HepG2 (cell line): ENCODE data around the gene EIF4G1. TPM values are rescaled to one million over a fixed set of nuclear protein-coding genes. Genes with fewer than 3 reads are reported as not detected.

ENCODE experiments used
- ARHGAP35 ChIP-seq: sonication (generic); formaldehyde crosslinking; IDR thresholded peaks from 2 replicates; pipeline ENCODE4 v1.9.0; 2022; ENCODE audit warnings: mild to moderate bottlenecking, inconsistent platforms, moderate library complexity, missing genetic modification reagents, borderline replicate concordance
- ELK4 ChIP-seq: sonication (generic); formaldehyde crosslinking; IDR thresholded peaks from 2 replicates; pipeline ENCODE4 v1.9.0; 2021; ENCODE audit warnings: missing genetic modification reagents, borderline replicate concordance
- GMEB2 ChIP-seq: IDR thresholded peaks from 2 replicates; pipeline ENCODE4 v1.6.1; 2016; ENCODE audit warnings: missing biosample characterization, missing genetic modification reagents, low read depth
- MXD4 ChIP-seq: IDR thresholded peaks from 2 replicates; pipeline ENCODE4 v1.6.1; 2016; ENCODE audit warnings: mild to moderate bottlenecking, missing biosample characterization, missing genetic modification reagents
- NFE2L1 ChIP-seq: sonication (generic); formaldehyde crosslinking; IDR thresholded peaks from 2 replicates; pipeline ENCODE4 v1.4.0; 2020; ENCODE audit warnings: missing genetic modification reagents, mild to moderate bottlenecking, borderline replicate concordance
- PHF5A ChIP-seq: IDR thresholded peaks from one replicate; pipeline ENCODE4 v1.6.1; 2018; ENCODE audit warnings: low read depth, missing genetic modification reagents; ENCODE audit not compliant: unreplicated experiment
- RNF2 ChIP-seq: fragments of 450-650 bp; conservative IDR thresholded peaks from 2 replicates; pipeline ENCODE4 v1.6.1; 2016; ENCODE audit warnings: low read depth
- SALL1 ChIP-seq: sonication (generic); formaldehyde crosslinking; IDR thresholded peaks from 2 replicates; pipeline ENCODE4 v1.8.0; 2022; ENCODE audit warnings: mild to moderate bottlenecking, missing genetic modification reagents
- SKI ChIP-seq: fragments of 450-650 bp; IDR thresholded peaks from one replicate; pipeline ENCODE4 v1.6.1; 2018; ENCODE audit warnings: mild to moderate bottlenecking; ENCODE audit not compliant: partially characterized antibody
- YEATS4 ChIP-seq: sonication (generic); formaldehyde crosslinking; IDR thresholded peaks from 2 replicates; pipeline ENCODE4 v1.4.0; 2020; ENCODE audit warnings: missing genetic modification reagents, borderline replicate concordance
- ZNF10 ChIP-seq: sonication (generic); formaldehyde crosslinking; IDR thresholded peaks from 2 replicates; pipeline ENCODE4 v1.4.0; 2020; ENCODE audit warnings: mild to moderate bottlenecking, low read depth, missing genetic modification reagents, borderline replicate concordance
- ZNF562 ChIP-seq: sonication (generic); formaldehyde crosslinking; IDR thresholded peaks from 2 replicates; pipeline ENCODE4 v1.8.0; 2022; ENCODE audit warnings: missing genetic modification reagents, borderline replicate concordance
- ZSCAN29 ChIP-seq: sonication (generic); formaldehyde crosslinking; conservative IDR thresholded peaks from 2 replicates; pipeline ENCODE4 v1.4.0; 2020; ENCODE audit warnings: mild to moderate bottlenecking, missing genetic modification reagents
- polyA plus RNA-seq, 8 experiments: library from polyadenylated mRNA; depleted of rRNA in 3 of 8; stranded (reverse) in 7 of 8; unstranded in 1 of 8; fragments of >200 nt; fragmentation: Illumina TruSeq in 4 of 8; extraction: Trizol in 4 of 8; gene quantifications; 2 replicates each; pipeline versions ENCODE4 v1.2.1 to v1.2.3, GENCODE V29; 2011 to 2016; ENCODE audit warnings: low read depth in 4 of 8, missing spikeins in 1 of 8, mixed read lengths in 1 of 8; ENCODE audit not compliant: insufficient read depth in 1 of 8
- total RNA-seq, 5 experiments: library from RNA; depleted of rRNA; stranded (reverse); fragments of >200 nt; fragmentation: Illumina TruSeq; extraction: Trizol; gene quantifications; 2 replicates each; pipeline ENCODE4 v1.2.3, GENCODE V29; 2016; ENCODE audit warnings: low read depth in 1 of 5
- TF ChIP-seq, protein P1 (sequence below): sonication (generic); formaldehyde crosslinking; conservative IDR thresholded peaks from 2 replicates; pipeline ENCODE4 v1.4.0; 2020; ENCODE audit warnings: mild to moderate bottlenecking, missing genetic modification reagents, moderate library complexity
- TF ChIP-seq, protein P2 (sequence below): sonication (generic); formaldehyde crosslinking; conservative IDR thresholded peaks from 2 replicates; pipeline ENCODE4 v1.8.0; 2022; ENCODE audit warnings: mild to moderate bottlenecking, moderate library complexity, missing genetic modification reagents
- TF ChIP-seq, protein P3 (sequence below): sonication (generic); formaldehyde crosslinking; IDR thresholded peaks from 2 replicates; pipeline ENCODE4 v1.8.1; 2023; ENCODE audit warnings: mild to moderate bottlenecking, missing genetic modification reagents

The EIF4G1 gene
- total and polyA plus RNA-seq, 2 of the 13 experiments (the other 11 are each of a cell fraction or from before 2014, with no cell fraction given) = 208 to 213 TPM

DNA sequence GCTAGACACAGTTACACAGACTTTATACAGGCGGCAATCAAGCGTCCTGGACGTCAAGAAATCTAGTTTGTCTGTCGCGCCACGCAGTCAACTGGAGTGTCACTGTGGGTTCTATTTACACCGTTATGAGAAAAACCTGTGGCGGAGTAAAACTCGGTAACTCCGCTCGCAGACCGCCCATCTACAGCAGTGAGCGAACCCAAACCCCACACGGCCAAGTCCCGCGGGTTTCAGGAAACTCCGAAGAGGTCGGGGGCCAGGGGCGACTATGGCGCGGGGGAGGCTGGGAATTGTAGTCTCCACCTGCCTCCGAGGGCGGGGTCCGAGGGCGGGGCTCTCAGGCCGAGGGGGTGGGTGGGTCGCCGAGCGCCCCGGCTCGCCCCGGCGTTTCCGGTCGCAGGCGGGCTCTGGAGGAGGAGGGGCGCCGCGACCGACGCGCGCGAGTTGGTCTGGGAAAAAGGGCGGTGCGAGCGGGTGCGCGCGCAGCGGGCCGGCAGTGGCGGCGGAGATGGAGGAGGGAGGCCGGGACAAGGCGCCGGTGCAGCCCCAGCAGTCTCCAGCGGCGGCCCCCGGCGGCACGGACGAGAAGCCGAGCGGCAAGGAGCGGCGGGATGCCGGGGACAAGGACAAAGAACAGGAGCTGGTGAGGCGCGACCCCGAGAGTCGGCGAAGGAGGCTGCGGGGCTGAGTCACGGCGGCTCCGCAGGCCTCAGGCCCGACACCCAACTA, 15.5 kb upstream of the EIF4G1 start, which contains the start of gene PSMD2 (continued):
- TF ChIP-seq, protein P1, sequence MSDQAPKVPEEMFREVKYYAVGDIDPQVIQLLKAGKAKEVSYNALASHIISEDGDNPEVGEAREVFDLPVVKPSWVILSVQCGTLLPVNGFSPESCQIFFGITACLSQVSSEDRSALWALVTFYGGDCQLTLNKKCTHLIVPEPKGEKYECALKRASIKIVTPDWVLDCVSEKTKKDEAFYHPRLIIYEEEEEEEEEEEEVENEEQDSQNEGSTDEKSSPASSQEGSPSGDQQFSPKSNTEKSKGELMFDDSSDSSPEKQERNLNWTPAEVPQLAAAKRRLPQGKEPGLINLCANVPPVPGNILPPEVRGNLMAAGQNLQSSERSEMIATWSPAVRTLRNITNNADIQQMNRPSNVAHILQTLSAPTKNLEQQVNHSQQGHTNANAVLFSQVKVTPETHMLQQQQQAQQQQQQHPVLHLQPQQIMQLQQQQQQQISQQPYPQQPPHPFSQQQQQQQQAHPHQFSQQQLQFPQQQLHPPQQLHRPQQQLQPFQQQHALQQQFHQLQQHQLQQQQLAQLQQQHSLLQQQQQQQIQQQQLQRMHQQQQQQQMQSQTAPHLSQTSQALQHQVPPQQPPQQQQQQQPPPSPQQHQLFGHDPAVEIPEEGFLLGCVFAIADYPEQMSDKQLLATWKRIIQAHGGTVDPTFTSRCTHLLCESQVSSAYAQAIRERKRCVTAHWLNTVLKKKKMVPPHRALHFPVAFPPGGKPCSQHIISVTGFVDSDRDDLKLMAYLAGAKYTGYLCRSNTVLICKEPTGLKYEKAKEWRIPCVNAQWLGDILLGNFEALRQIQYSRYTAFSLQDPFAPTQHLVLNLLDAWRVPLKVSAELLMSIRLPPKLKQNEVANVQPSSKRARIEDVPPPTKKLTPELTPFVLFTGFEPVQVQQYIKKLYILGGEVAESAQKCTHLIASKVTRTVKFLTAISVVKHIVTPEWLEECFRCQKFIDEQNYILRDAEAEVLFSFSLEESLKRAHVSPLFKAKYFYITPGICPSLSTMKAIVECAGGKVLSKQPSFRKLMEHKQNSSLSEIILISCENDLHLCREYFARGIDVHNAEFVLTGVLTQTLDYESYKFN (CRISPR knock-in tag) = no peak; the same call in 1 of the 2 replicates
- no peak for TF ChIP-seq ZNF10
- TF ChIP-seq YEATS4 (CRISPR knock-in tag) = peak; percentile 68; the same call in 1 of the 2 replicates
- TF ChIP-seq RNF2 = no peak
- TF ChIP-seq, protein P2, sequence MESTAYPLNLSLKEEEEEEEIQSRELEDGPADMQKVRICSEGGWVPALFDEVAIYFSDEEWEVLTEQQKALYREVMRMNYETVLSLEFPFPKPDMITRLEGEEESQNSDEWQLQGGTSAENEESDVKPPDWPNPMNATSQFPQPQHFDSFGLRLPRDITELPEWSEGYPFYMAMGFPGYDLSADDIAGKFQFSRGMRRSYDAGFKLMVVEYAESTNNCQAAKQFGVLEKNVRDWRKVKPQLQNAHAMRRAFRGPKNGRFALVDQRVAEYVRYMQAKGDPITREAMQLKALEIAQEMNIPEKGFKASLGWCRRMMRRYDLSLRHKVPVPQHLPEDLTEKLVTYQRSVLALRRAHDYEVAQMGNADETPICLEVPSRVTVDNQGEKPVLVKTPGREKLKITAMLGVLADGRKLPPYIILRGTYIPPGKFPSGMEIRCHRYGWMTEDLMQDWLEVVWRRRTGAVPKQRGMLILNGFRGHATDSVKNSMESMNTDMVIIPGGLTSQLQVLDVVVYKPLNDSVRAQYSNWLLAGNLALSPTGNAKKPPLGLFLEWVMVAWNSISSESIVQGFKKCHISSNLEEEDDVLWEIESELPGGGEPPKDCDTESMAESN (CRISPR knock-in tag) = peak; percentile 12; the same call in 1 of the 2 replicates
- TF ChIP-seq, protein P3, sequence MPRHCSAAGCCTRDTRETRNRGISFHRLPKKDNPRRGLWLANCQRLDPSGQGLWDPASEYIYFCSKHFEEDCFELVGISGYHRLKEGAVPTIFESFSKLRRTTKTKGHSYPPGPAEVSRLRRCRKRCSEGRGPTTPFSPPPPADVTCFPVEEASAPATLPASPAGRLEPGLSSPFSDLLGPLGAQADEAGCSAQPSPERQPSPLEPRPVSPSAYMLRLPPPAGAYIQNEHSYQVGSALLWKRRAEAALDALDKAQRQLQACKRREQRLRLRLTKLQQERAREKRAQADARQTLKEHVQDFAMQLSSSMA (CRISPR knock-in tag) = no peak
- TF ChIP-seq SKI = peak; percentile 17
- TF ChIP-seq ZNF562 (CRISPR knock-in tag) = no peak
- TF ChIP-seq MXD4 = 0 out of 2 replicates have a peak, but pooled peaks have one; percentile 24
- TF ChIP-seq SALL1 = no peak
- peak; percentile 85; the same call in 1 of the 2 replicates for TF ChIP-seq NFE2L1 (CRISPR knock-in tag)
- 0 out of 2 replicates have a peak, but pooled peaks have one; percentile 55 for TF ChIP-seq ELK4 (CRISPR knock-in tag)
- TF ChIP-seq PHF5A (CRISPR knock-in tag) = no peak
- no peak for TF ChIP-seq ZSCAN29 (CRISPR knock-in tag)
- TF ChIP-seq ARHGAP35 (CRISPR knock-in tag) = peak; percentile 71; the same call in 1 of the 2 replicates
- peak; percentile 49 for TF ChIP-seq GMEB2
